Neural progenitor cell (in vitro differentiated cells): ENCODE measurements around the gene SRSF7.

Experiments used
- CTCF ChIP-seq: fragments of 200-600 bp; sonication (generic); IDR thresholded peaks from 2 replicates; pipeline ENCODE4 v1.5.1; 2017; ENCODE audit warnings: antibody characterized with exemption, mild to moderate bottlenecking
- EZH2 ChIP-seq: fragments of 200-600 bp; sonication (generic); IDR thresholded peaks from 2 replicates; pipeline ENCODE4 v1.6.1; 2017; ENCODE audit warnings: antibody characterized with exemption, mild to moderate bottlenecking, moderate library complexity

- TF ChIP-seq CTCF: no peak
- TF ChIP-seq EZH2: no peak
These were observed 38.5 kb upstream of the SRSF7 start for GRCh38 chr2:38789691-38790090.
